Adrenal gland (tissue), 12 donors: Measurements from ENCODE around the gene SCFD2. TPM values are rescaled to one million over a fixed set of nuclear protein-coding genes. Genes with fewer than 3 reads are reported as not detected.

Experiments used
- DNase-seq, 7 donors: peaks; one replicate each; pipeline ENCODE4 v3.0.0-alpha.2; 2019 to 2020
- H3K27ac ChIP-seq, 5 donors: fragments of 200-600 bp; sonication (generic) in 4 of 5; 1 replicate in 3 of 5; 2 replicates in 2 of 5; pipeline versions ENCODE4 v1.5.1 to v1.8.0; 2016 to 2020; ENCODE audit warnings: mild to moderate bottlenecking in 1 of 5
- H3K27me3 ChIP-seq: fragments of 200-600 bp; 2 replicates; pipeline ENCODE4 v1.8.0; 2021
- H3K36me3 ChIP-seq, 2 donors: fragments of 200-600 bp; replicated peaks in 1 of 2; 1 replicate in 1 of 2; 2 replicates in 1 of 2; pipeline versions ENCODE4 v1.5.1 to v1.8.0; 2018 to 2022
- H3K4me1 ChIP-seq, 2 donors: fragments of 200-600 bp; replicated peaks in 1 of 2; 1 replicate in 1 of 2; 2 replicates in 1 of 2; pipeline versions ENCODE4 v1.5.1 to v1.8.0; 2018 to 2021
- H3K4me3 ChIP-seq, 4 donors: fragments of 200-600 bp; sonication (generic) in 3 of 4; one replicate each; pipeline ENCODE4 v1.5.1; 2016 to 2018
- H3K9me3 ChIP-seq, 3 donors: fragments of 200-600 bp; sonication (generic) in 1 of 3; replicated peaks in 1 of 3; 1 replicate in 2 of 3; 2 replicates in 1 of 3; pipeline versions ENCODE4 v1.5.1 to v1.8.0; 2016 to 2021
- CTCF ChIP-seq, 6 experiments: fragments of 450-650 bp in 4 of 6; fragments of 200-600 bp in 2 of 6; sonication (generic) in 1 of 6; IDR thresholded peaks; 1 replicate in 5 of 6; 2 replicates in 1 of 6; pipeline versions ENCODE4 v1.5.1 to v1.8.0; 2016 to 2021; ENCODE audit warnings: antibody characterized with exemption in 6 of 6, mild to moderate bottlenecking in 2 of 6, moderate library complexity in 1 of 6
- POLR2A ChIP-seq, 2 donors: fragments of 450-650 bp; IDR thresholded peaks; one replicate each; pipeline ENCODE4 v1.6.1; 2017; ENCODE audit warnings: antibody characterized with exemption in 2 of 2, mild to moderate bottlenecking in 2 of 2, moderate library complexity in 1 of 2
- WGBS, 4 donors: extraction: QIAGEN DNeasy Blood & Tissue Kit in 2 of 4; methylation state at CpG; one replicate each; pipeline versions ENCODE4 v1.1.5 to v1.1.7; 2013 to 2017; 5-methylcytosine and 5-hydroxymethylcytosine counted together
- intact Hi-C, 2 donors: fragments of 100-400 bp; cut with DNase I; formaldehyde crosslinking; loops; one replicate each; pipeline versions ENCODE4 v1.14.1 to v1.15.0; 2022 to 2023
- polyA plus RNA-seq, 3 donors: library from polyadenylated mRNA; stranded (reverse); fragments of 200-250 nt in 2 of 3; fragments of 350-450 nt in 1 of 3; fragmentation: Illumina TruSeq in 1 of 3; extraction: RNeasy Lipid Tissue Mini Kit (QIAGEN cat#74804) in 1 of 3; gene quantifications; one replicate each; pipeline ENCODE4 v1.2.3, GENCODE V29; 2013 to 2014
- total RNA-seq, 9 donors: library from RNA; depleted of rRNA in 4 of 9; stranded (reverse); fragments of >200 nt in 4 of 9; fragments of 120-200 nt in 1 of 9; fragmentation: NEBNext Ultra II Directional in 1 of 9; extraction: Animal tissue kit (Norgen Biotek cat#: 25700) in 1 of 9; gene quantifications; one replicate each; pipeline versions ENCODE4 v1.1.0 to v1.2.4, GENCODE V29; 2013 to 2023
- donor health status: healthy with polysubstance abuse.
- donor health status: Bipolar disorder and iron deficiency.
- donor health status: DM: yes; HTN: yes; CAD: no.
- donor health status: DM: no; HTN: no; CAD: no.
- donor health status: DM: no; HTN: no; CAD: no.
- donor health status: DM: yes; HTN: yes; CAD: no.

The SCFD2 gene
- total and polyA plus RNA-seq, 12 donors = 5.2 to 34.9 (median 23.4) TPM

- Histone ChIP-seq H3K36me3 (no peaks in the 10 kb centered on the region), H3K4me1 (no peaks in the 10 kb centered on the region), H3K4me3 (no peak overlapping the region), H3K9me3 (no peaks in the 10 kb centered on the region), H3K27me3 (no peaks in the 10 kb centered on the region), H3K27ac (no peak overlapping the region)
- no peak for DNase-seq
- intact Hi-C loops = no loop called here
- 81 to 93% (median 87%) methylated on average over 3 of the region's 3 CpGs for WGBS, 4 donors
- TF ChIP-seq POLR2A (IDR thresholded peaks at IDR 0.05) = no peak
- no peak for TF ChIP-seq CTCF (IDR thresholded peaks at IDR 0.05)
These were observed 486.4 kb downstream of the SCFD2 start for GRCh38 chr4:52879471-52879870.

GRCh38 chr4:52877694-52878093 lies 488.2 kb downstream of the SCFD2 start:
- 81 to 95% (median 91%) methylated on average over 6 of the region's 6 CpGs for WGBS, 4 donors
- no peak for TF ChIP-seq POLR2A (IDR thresholded peaks at IDR 0.05)
- TF ChIP-seq CTCF (IDR thresholded peaks at IDR 0.05) = no peak
- intact Hi-C loops = no loop called here

GRCh38 chr4:52877036-52877435 lies 488.8 kb downstream of the SCFD2 start:
- Histone ChIP-seq H3K4me1 (no peaks in the 10 kb centered on the region), H3K27ac (no peak overlapping the region), H3K27me3 (no peaks in the 10 kb centered on the region), H3K4me3 (no peak overlapping the region), H3K36me3 (no peaks in the 10 kb centered on the region), H3K9me3 (no peaks in the 10 kb centered on the region)
- WGBS, 4 donors = 88 to 93% (median 90%) methylated on average over 2 of the region's 2 CpGs; no CpG with 5 or more reads in 1 of the 4 donors
- DNase-seq = no peak
- intact Hi-C loops = no loop called here
- TF ChIP-seq CTCF (IDR thresholded peaks at IDR 0.05) (no peak), POLR2A (IDR thresholded peaks at IDR 0.05) (no peak)

More at GRCh38 chr4:52877694-52878093, 488.2 kb downstream of the SCFD2 start:
- H3K4me3 ChIP-seq = no peak overlapping the region
- H3K36me3 ChIP-seq = no peaks in the 10 kb centered on the region
- H3K4me1 ChIP-seq = no peaks in the 10 kb centered on the region
- H3K27me3 ChIP-seq = no peaks in the 10 kb centered on the region
- DNase-seq = no peak
- no peak overlapping the region for H3K27ac ChIP-seq
- no peaks in the 10 kb centered on the region for H3K9me3 ChIP-seq

- DNase-seq = no peak
- Histone ChIP-seq H3K27me3 (no peaks in the 10 kb centered on the region), H3K4me1 (no peaks in the 10 kb centered on the region), H3K9me3 (no peaks in the 10 kb centered on the region), H3K4me3 (no peak overlapping the region), H3K27ac (no peak overlapping the region), H3K36me3 (no peaks in the 10 kb centered on the region)
- intact Hi-C loops = no loop called here
- 90 to 93% (median 91%) methylated on average over 4 of the region's 4 CpGs for WGBS, 4 donors
- no peak for TF ChIP-seq POLR2A (IDR thresholded peaks at IDR 0.05)
- no peak for TF ChIP-seq CTCF (IDR thresholded peaks at IDR 0.05)
These were observed 489.8 kb downstream of the SCFD2 start for GRCh38 chr4:52876069-52876468.
